HL-60 (cell line): ENCODE measurements around the gene DYNLT2.

Source experiments
- DNase-seq, 2 experiments: peaks; one replicate each; pipeline ENCODE4 v3.0.0-alpha.2; 2010 to 2020; ENCODE audit warnings: low read depth in 1 of 2, low spot score in 1 of 2
- H3K27ac ChIP-seq: fragments of 250-450 bp; sonication (Bioruptor Pico); replicated peaks from 2 replicates; pipeline ENCODE4 v1.5.1; 2020; ENCODE audit warnings: mild to moderate bottlenecking, moderate library complexity
- H3K27me3 ChIP-seq: fragments of 250-450 bp; sonication (Bioruptor Pico); 2 replicates; pipeline ENCODE4 v1.5.1; 2021; ENCODE audit warnings: mild to moderate bottlenecking, moderate library complexity; ENCODE audit not compliant: insufficient read depth, poor library complexity, severe bottlenecking
- H3K4me3 ChIP-seq: replicated peaks from 2 replicates; pipeline ENCODE4 v1.5.1; 2011; ENCODE audit warnings: mild to moderate bottlenecking, control low read depth, low read length; ENCODE audit not compliant: insufficient read depth
- CTCF ChIP-seq: IDR thresholded peaks from one replicate; pipeline ENCODE4 v1.5.1; 2011; ENCODE audit warnings: low read length, control low read depth, inconsistent platforms; ENCODE audit not compliant: insufficient read depth
- GABPA ChIP-seq: IDR thresholded peaks from 2 replicates; pipeline ENCODE4 v1.6.1; 2012; ENCODE audit warnings: low read depth
- POLR2AphosphoS5 ChIP-seq: IDR thresholded peaks from 2 replicates; pipeline ENCODE4 v1.6.1; 2012; ENCODE audit warnings: low read depth
- REST ChIP-seq: IDR thresholded peaks from 2 replicates; pipeline ENCODE4 v1.6.1; 2012; ENCODE audit warnings: low read depth; ENCODE audit not compliant: insufficient replicate concordance
- SPI1 ChIP-seq: IDR thresholded peaks from 2 replicates; pipeline ENCODE4 v1.6.1; 2012; ENCODE audit warnings: low read depth, mild to moderate bottlenecking, borderline replicate concordance

DYNLT2 gene

DNA sequence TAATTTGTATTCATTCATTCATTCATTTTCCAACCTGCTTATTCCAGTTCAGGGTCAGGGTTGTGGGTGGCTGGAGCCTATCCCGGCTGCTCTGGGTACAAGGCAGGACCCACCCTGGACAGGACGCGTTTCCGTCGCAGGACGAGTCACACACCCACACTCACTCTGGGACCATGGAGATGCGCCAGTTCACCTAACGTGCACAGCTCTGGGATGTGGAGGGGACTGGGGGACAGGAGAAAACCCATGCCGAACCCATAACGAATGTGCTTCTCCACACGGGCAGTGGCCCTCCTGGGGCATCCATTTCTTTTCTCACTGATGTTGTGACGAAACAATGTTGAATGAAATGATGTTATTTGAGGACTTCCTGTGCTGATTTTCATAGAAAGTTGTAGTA lies 26.5 kb upstream of the DYNLT2 start:
- Histone ChIP-seq H3K27me3 (no peaks in the 10 kb centered on the region), H3K27ac (no peak overlapping the region), H3K4me3 (no peak overlapping the region)
- DNase-seq: no peak
- TF ChIP-seq POLR2AphosphoS5: no peak
- TF ChIP-seq GABPA: no peak

- Histone ChIP-seq H3K27ac (no peak overlapping the region), H3K27me3 (no peaks in the 10 kb centered on the region), H3K4me3 (no peak overlapping the region)
- TF ChIP-seq POLR2AphosphoS5: no peak
- TF ChIP-seq CTCF: no peak
- no peak for TF ChIP-seq GABPA
- no peak for TF ChIP-seq REST
- no peak for TF ChIP-seq SPI1
- DNase-seq: no peak
These were observed 25.0 kb upstream of the DYNLT2 start for GRCh38 chr6:169776379-169776778.

DNA sequence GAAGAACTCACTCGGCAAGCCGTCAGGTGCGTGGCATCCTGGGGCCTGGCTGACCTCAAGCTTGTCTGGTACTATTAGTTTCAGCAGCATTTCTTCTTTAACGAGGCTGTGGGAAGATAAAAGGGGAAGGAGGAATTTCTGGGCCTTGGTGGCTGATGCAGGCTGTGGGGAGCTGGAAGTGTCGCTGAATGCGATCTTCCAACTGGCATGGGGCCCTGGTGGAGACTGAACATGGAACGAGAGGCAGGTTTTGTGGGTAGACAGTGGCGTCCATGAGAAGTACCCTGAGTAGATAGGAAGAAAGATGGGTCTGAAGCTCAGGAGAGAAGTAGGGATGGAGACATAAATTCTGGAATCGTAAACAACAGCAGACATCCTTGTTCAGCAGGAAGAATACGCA lies 23.9 kb upstream of the DYNLT2 start:
- Histone ChIP-seq H3K27ac (no peak overlapping the region), H3K4me3 (no peak overlapping the region), H3K27me3 (no peaks in the 10 kb centered on the region)
- no peak for DNase-seq
- TF ChIP-seq POLR2AphosphoS5: no peak
- no peak for TF ChIP-seq REST
- no peak for TF ChIP-seq SPI1
- TF ChIP-seq CTCF: no peak
- TF ChIP-seq GABPA: no peak

- TF ChIP-seq GABPA (no peak), SPI1 (no peak)
These were observed 23.0 kb upstream of the DYNLT2 start for GRCh38 chr6:169774347-169774746.

GRCh38 chr6:169766921-169767736 lies 15.8 kb upstream of the DYNLT2 start:
- DNase-seq: no peak
- Histone ChIP-seq H3K27me3 (no peaks in the 10 kb centered on the region), H3K4me3 (no peak overlapping the region), H3K27ac (no peak overlapping the region)
- no peak for TF ChIP-seq REST
- TF ChIP-seq CTCF: no peak
- TF ChIP-seq SPI1: no peak
- no peak for TF ChIP-seq POLR2AphosphoS5
- no peak for TF ChIP-seq GABPA

More at GRCh38 chr6:169774347-169774746, 23.0 kb upstream of the DYNLT2 start:
- H3K27me3 ChIP-seq: no peaks in the 10 kb centered on the region
- H3K27ac ChIP-seq: no peak overlapping the region
- H3K4me3 ChIP-seq: no peak overlapping the region
- DNase-seq: no peak
